Hepatocyte (in vitro differentiated cells): ENCODE measurements around the gene GPANK1.

Experiments
- CTCF ChIP-seq: fragments of 200-600 bp; sonication (generic); IDR thresholded peaks from 2 replicates; pipeline ENCODE4 v1.5.1; 2016; ENCODE audit warnings: antibody characterized with exemption, mild to moderate bottlenecking; ENCODE audit not compliant: poor library complexity
- EZH2 ChIP-seq: fragments of 200-600 bp; sonication (generic); IDR thresholded peaks from 2 replicates; pipeline ENCODE4 v1.6.1; 2016; ENCODE audit warnings: antibody characterized with exemption, mild to moderate bottlenecking, borderline replicate concordance
- EZH2phosphoT487 ChIP-seq: fragments of 200-600 bp; sonication (generic); IDR thresholded peaks from one replicate; pipeline ENCODE4 v1.6.1; 2018; ENCODE audit warnings: antibody characterized with exemption, mild to moderate bottlenecking, low read depth, moderate library complexity; ENCODE audit not compliant: unreplicated experiment, severe bottlenecking

GRCh38 chr6:31630177-31630934, 34.4 kb downstream of the GPANK1 start:
- TF ChIP-seq CTCF (no peak), EZH2 (no peak), EZH2phosphoT487 (no peak)
